ENCODE data around the gene KRT16.
"Not testable (repeated sequence)": the region's sequence is repeated elsewhere in the genome, so short reads cannot be mapped to it uniquely, and the experiment has no call there.

Gene KRT16

DNA sequence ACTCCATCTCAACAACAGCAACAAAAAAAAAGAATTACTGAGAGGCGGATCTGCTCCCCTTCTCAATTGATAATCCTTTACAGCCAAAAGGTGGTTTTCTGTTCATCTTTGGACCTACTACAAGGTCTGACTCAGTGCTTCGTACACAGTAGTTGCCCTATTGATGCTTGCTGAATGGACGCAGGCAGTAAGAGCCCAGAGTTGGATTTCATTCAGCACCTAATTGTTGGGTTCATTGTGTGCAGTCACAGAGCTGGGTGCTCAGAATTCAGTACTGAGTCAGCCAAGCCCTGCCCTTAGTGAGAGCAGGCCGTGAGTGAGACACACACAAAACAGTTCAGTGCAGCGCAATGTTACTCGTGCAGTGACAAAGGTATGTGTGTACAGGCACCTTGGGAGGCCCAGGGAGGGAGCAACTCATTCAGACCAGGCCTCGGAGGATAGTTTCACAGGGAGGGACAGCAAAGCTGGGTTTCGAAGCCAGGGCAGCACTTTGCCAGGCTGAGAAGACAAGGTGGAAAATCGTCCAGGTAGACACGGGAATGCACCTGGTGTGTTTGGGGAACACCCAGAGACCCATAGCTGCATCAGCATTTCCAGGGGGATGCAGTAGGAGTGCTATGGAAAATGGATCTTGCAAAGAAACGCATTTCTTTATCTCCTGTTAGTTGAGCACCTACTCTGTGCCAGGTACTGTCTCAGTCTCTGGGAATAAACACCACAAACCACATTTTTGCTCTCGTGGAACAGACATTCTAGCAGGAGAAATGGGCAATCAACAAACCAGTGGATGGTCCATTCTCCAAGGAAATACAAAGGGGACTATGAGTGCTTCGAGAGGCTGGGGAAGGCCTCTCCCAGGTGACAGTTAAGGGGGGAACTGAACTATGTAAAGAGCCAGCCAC, 29.9 kb upstream of the KRT16 start:
- Histone ChIP-seq H3K27me3 (ENCODE audit: control insufficient read depth, insufficient read depth, low read length) (no peaks in the 10 kb centered on the region), H3K27ac (ENCODE audit: low read length) (no peak overlapping the region), H3K36me3 (ENCODE audit: control insufficient read depth, insufficient read depth, low read length) (no peaks in the 10 kb centered on the region), H3K4me3 (ENCODE audit: low read length) (no peak overlapping the region), H3K9me3 (ENCODE audit: control insufficient read depth, insufficient read depth, low read length) (no peaks in the 10 kb centered on the region), H3K4me1 (ENCODE audit: control insufficient read depth, insufficient read depth, low read length) (no peaks in the 10 kb centered on the region)
- DNase-seq (ENCODE audit: low read depth, low spot score): no peak
- no CpG with 5 or more reads among the region's 13 CpGs for WGBS (ENCODE audit: insufficient coverage, insufficient read length)

GRCh38 chr17:41640596-41640995, 28.0 kb upstream of the KRT16 start:
- not testable (repeated sequence) for H3K36me3 ChIP-seq (ENCODE audit: control insufficient read depth, insufficient read depth, low read length); DNase-seq (ENCODE audit: low read depth, low spot score); H3K27me3 ChIP-seq (ENCODE audit: control insufficient read depth, insufficient read depth, low read length); H3K27ac ChIP-seq (ENCODE audit: low read length); H3K4me1 ChIP-seq (ENCODE audit: control insufficient read depth, insufficient read depth, low read length); H3K9me3 ChIP-seq (ENCODE audit: control insufficient read depth, insufficient read depth, low read length); H3K4me3 ChIP-seq (ENCODE audit: low read length)
- no CpG with 5 or more reads among the region's 5 CpGs for WGBS (ENCODE audit: insufficient coverage, insufficient read length)

- H3K9me3 ChIP-seq (ENCODE audit: control insufficient read depth, insufficient read depth, low read length): no peaks in the 10 kb centered on the region
- no CpG with 5 or more reads among the region's 7 CpGs for WGBS (ENCODE audit: insufficient coverage, insufficient read length)
- DNase-seq (ENCODE audit: low read depth, low spot score): no peak
- H3K4me1 ChIP-seq (ENCODE audit: control insufficient read depth, insufficient read depth, low read length): no peaks in the 10 kb centered on the region
- no peak overlapping the region for H3K27ac ChIP-seq (ENCODE audit: low read length)
- H3K36me3 ChIP-seq (ENCODE audit: control insufficient read depth, insufficient read depth, low read length): no peaks in the 10 kb centered on the region
- no peaks in the 10 kb centered on the region for H3K27me3 ChIP-seq (ENCODE audit: control insufficient read depth, insufficient read depth, low read length)
- H3K4me3 ChIP-seq (ENCODE audit: low read length): no peak overlapping the region
Measured at GRCh38 chr17:41639492-41640473, 27.2 kb upstream of the KRT16 start.

- WGBS (ENCODE audit: insufficient coverage, insufficient read length): no CpG with 5 or more reads among the region's 6 CpGs
- Histone ChIP-seq H3K9me3 (ENCODE audit: control insufficient read depth, insufficient read depth, low read length) (no peaks in the 10 kb centered on the region), H3K27ac (ENCODE audit: low read length) (no peak overlapping the region), H3K36me3 (ENCODE audit: control insufficient read depth, insufficient read depth, low read length) (no peaks in the 10 kb centered on the region), H3K4me1 (ENCODE audit: control insufficient read depth, insufficient read depth, low read length) (no peaks in the 10 kb centered on the region), H3K4me3 (ENCODE audit: low read length) (no peak overlapping the region), H3K27me3 (ENCODE audit: control insufficient read depth, insufficient read depth, low read length) (no peaks in the 10 kb centered on the region)
- no peak for DNase-seq (ENCODE audit: low read depth, low spot score)
Measured at GRCh38 chr17:41638941-41639340, 26.4 kb upstream of the KRT16 start.

DNA sequence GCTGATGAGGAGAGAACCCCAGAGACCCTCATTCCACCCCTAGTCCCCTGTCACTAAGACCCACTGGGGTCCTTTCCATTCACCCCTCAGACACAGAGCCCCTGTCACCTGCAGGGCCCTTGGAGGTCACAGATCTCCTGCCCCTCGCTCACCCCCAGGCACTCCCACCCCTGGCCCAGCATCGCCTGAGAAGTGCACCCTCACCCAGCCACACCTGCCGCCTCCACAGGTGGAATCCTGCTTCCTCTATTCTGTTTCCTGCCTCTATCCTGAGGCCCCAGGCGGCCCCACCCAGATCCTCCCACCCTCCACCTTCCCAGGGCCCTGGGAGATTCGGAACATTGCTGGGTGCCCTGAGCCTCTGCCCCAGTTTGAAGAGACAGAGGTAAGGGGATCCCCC, 25.6 kb upstream of the KRT16 start:
- no peak for DNase-seq (ENCODE audit: low read depth, low spot score)
- no peak overlapping the region for H3K27ac ChIP-seq (ENCODE audit: low read length)
- H3K9me3 ChIP-seq (ENCODE audit: control insufficient read depth, insufficient read depth, low read length): no peaks in the 10 kb centered on the region
- no peak overlapping the region for H3K4me3 ChIP-seq (ENCODE audit: low read length)
- H3K4me1 ChIP-seq (ENCODE audit: control insufficient read depth, insufficient read depth, low read length): no peaks in the 10 kb centered on the region
- WGBS (ENCODE audit: insufficient coverage, insufficient read length): no CpG with 5 or more reads among the region's 5 CpGs
- no peaks in the 10 kb centered on the region for H3K36me3 ChIP-seq (ENCODE audit: control insufficient read depth, insufficient read depth, low read length)
- H3K27me3 ChIP-seq (ENCODE audit: control insufficient read depth, insufficient read depth, low read length): no peaks in the 10 kb centered on the region

DNA sequence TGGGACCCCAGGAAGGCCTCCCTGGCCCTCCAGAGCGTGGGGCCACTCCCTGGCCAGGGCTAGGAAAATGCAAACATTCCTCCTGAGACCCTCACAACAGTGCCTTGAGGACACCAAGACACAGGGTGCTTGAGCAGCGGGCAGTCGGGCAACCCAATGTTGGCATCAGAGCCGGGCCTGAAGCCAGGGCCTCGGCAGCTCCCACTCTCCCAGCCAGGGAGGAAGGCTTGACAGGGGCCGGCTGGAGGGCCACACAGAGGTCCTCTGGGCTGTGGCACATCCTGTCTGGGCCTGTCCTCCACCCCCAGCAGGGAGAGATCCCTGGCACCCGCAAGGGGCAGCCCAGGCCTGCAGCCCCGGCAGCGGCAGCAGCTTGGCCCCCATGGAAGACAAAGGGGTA, 24.1 kb upstream of the KRT16 start:
- Histone ChIP-seq H3K36me3 (ENCODE audit: control insufficient read depth, insufficient read depth, low read length) (no peaks in the 10 kb centered on the region), H3K4me1 (ENCODE audit: control insufficient read depth, insufficient read depth, low read length) (no peaks in the 10 kb centered on the region), H3K9me3 (ENCODE audit: control insufficient read depth, insufficient read depth, low read length) (no peaks in the 10 kb centered on the region), H3K27ac (ENCODE audit: low read length) (no peak overlapping the region), H3K27me3 (ENCODE audit: control insufficient read depth, insufficient read depth, low read length) (no peaks in the 10 kb centered on the region), H3K4me3 (ENCODE audit: low read length) (no peak overlapping the region)
- no peak for DNase-seq (ENCODE audit: low read depth, low spot score)
- no CpG with 5 or more reads among the region's 9 CpGs for WGBS (ENCODE audit: insufficient coverage, insufficient read length)

DNA sequence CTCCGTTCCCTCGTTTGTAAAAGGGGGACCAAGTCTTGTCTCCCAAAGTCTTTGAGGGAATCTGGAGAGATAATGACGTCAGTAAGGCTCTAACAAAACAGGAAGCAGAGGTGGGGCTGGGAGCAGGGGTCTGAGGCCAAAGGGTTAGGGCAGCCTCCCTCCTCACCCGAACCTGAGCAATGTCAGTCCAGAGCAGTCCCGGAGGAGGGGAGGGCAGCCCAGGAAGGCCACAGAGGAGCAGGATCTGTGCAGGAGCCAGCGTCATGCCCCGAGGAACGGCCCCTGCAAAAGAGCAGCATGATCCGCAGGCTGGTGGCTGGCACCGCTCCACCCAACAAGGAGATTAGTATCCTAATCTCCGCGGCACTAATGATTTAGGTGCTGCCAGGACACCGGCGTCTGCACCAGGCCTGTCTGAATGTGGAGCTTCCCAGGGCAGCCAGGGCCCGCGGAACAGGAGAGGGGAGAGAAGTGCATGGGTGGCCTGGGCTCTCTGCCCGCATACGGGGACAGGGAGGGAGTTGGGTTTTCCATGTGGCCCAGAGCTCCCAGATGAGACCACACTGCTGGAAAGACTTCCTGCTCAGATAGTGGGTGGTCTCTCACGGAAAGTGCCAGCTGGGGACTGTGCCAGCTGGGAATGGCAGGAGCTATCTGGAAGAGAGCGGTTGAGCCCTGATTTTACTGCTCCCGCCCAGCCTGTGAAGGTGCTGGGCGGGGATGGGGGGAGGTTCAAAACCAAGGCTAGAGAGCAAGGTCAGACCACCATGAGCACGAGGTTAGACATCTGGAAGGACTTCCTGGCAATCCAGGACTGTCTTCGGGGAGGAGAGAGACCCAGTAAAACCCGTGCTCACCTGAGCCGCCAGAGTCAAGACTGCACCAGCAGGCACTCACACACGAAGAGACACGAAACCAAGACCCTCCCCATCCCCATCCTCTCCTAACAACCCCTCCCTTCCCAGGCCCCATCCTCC, 22.8 kb upstream of the KRT16 start:
- Histone ChIP-seq H3K4me1 (ENCODE audit: control insufficient read depth, insufficient read depth, low read length) (no peaks in the 10 kb centered on the region), H3K27ac (ENCODE audit: low read length) (no peak overlapping the region), H3K9me3 (ENCODE audit: control insufficient read depth, insufficient read depth, low read length) (no peaks in the 10 kb centered on the region), H3K36me3 (ENCODE audit: control insufficient read depth, insufficient read depth, low read length) (no peaks in the 10 kb centered on the region), H3K27me3 (ENCODE audit: control insufficient read depth, insufficient read depth, low read length) (no peaks in the 10 kb centered on the region), H3K4me3 (ENCODE audit: low read length) (no peak overlapping the region)
- whole genome bisulfite sequencing (ENCODE audit: insufficient coverage, insufficient read length): no CpG with 5 or more reads among the region's 28 CpGs
- no peak for DNase-seq (ENCODE audit: low read depth, low spot score)

GRCh38 chr17:41634639-41635038, 22.1 kb upstream of the KRT16 start:
- WGBS (ENCODE audit: insufficient coverage, insufficient read length): no CpG with 5 or more reads among the region's 7 CpGs
- H3K27ac ChIP-seq (ENCODE audit: low read length): no peak overlapping the region
- H3K36me3 ChIP-seq (ENCODE audit: control insufficient read depth, insufficient read depth, low read length): no peaks in the 10 kb centered on the region
- no peaks in the 10 kb centered on the region for H3K9me3 ChIP-seq (ENCODE audit: control insufficient read depth, insufficient read depth, low read length)
- DNase-seq (ENCODE audit: low read depth, low spot score): no peak
- no peaks in the 10 kb centered on the region for H3K4me1 ChIP-seq (ENCODE audit: control insufficient read depth, insufficient read depth, low read length)
- no peak overlapping the region for H3K4me3 ChIP-seq (ENCODE audit: low read length)
- H3K27me3 ChIP-seq (ENCODE audit: control insufficient read depth, insufficient read depth, low read length): no peaks in the 10 kb centered on the region

- no peak overlapping the region for H3K4me3 ChIP-seq (ENCODE audit: low read length)
- H3K4me1 ChIP-seq (ENCODE audit: control insufficient read depth, insufficient read depth, low read length): no peaks in the 10 kb centered on the region
- no peaks in the 10 kb centered on the region for H3K27me3 ChIP-seq (ENCODE audit: control insufficient read depth, insufficient read depth, low read length)
- no peaks in the 10 kb centered on the region for H3K9me3 ChIP-seq (ENCODE audit: control insufficient read depth, insufficient read depth, low read length)
- no peak for DNase-seq (ENCODE audit: low read depth, low spot score)
- no peaks in the 10 kb centered on the region for H3K36me3 ChIP-seq (ENCODE audit: control insufficient read depth, insufficient read depth, low read length)
- H3K27ac ChIP-seq (ENCODE audit: low read length): no peak overlapping the region
- 100% methylated on average over 2 of the region's 14 CpGs for WGBS (ENCODE audit: insufficient coverage, insufficient read length)
Measured at GRCh38 chr17:41633556-41634199, 21.1 kb upstream of the KRT16 start.

All from iPS DF 6.9 (cell line).